Measurements from ENCODE around the gene CYBA. TPM values are rescaled to one million over a fixed set of nuclear protein-coding genes. Genes with fewer than 3 reads are reported as not detected.

Gene CYBA
- total and polyA plus RNA-seq, 2 of the 13 experiments (the other 11 are each of a cell fraction or from before 2014, with no cell fraction given): 196 to 250 TPM

DNA sequence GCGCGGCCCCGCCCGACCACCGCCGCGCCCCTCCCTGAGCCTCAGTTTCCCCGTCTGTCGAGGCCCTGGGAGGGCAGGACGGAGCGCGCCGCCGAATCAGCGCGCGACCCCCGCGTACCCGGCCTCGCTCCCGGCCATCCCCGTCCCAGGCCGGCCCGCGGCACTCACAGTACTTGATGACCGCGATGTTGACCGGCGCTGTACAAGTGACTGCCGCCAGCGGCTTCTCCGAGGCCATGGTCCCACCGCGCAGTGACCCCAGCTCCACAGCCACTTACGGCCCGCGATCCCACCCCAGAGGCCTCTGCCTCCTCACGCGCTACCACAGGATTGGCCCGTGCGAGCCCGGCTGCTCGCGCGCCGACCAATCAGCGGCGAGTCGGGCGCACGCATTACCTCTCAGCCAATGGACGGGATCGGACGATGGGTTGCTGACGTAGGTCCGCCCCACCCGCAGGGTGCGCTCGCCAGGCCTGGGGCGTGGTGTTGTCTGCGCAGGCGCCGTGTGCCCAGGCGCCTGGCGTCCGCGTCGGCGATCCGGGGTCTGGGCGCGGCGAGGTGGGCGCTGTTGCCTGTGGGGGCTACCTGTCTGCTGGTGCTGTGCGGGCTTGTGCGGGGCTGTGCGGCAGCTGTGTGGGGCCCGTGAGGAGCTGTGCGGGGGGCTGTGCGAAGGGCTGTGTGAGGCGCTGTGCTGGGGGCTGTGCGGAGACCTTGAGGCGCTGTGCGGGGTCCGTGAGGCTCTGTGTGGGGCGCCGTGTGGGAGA is 12.2 kb upstream of the CYBA start, which contains the start of gene MVD (continued):
- TF ChIP-seq HMGXB3 (CRISPR knock-in tag; IDR thresholded peaks at IDR 0.05; ENCODE audit: borderline replicate concordance) (peak; percentile 95), PHF21A (CRISPR knock-in tag; IDR thresholded peaks at IDR 0.05) (peak; percentile 87), NR2F6 (IDR thresholded peaks at IDR 0.05) (no peak; the same call in 1 of the 2 replicates), NR2F6 (CRISPR knock-in tag; IDR thresholded peaks at IDR 0.05) (peak; percentile 67), SOX6 (IDR thresholded peaks at IDR 0.05) (no peak), SOX6 (CRISPR knock-in tag; IDR thresholded peaks at IDR 0.05) (peak; percentile 66), SMARCC2 (IDR thresholded peaks at IDR 0.05) (no peak), ETV5 (CRISPR knock-in tag; IDR thresholded peaks at IDR 0.05; ENCODE audit: borderline replicate concordance) (peak; percentile 31), GMEB1 (CRISPR knock-in tag; IDR thresholded peaks at IDR 0.05; ENCODE audit: borderline replicate concordance) (peak; percentile 98), FIP1L1 (IDR thresholded peaks at IDR 0.05; ENCODE audit: borderline replicate concordance, insufficient read depth, low read depth, low read length) (no peak), GATAD1 (CRISPR knock-in tag; IDR thresholded peaks at IDR 0.05) (peak; percentile 91), PRPF4 (IDR thresholded peaks at IDR 0.05; ENCODE audit: low read depth, low read length, poor library complexity, severe bottlenecking) (no peak), ZNF607 (CRISPR knock-in tag; IDR thresholded peaks at IDR 0.05; ENCODE audit: borderline replicate concordance) (peak; percentile 90; the same call in 1 of the 2 replicates), ZNF713 (CRISPR knock-in tag; IDR thresholded peaks at IDR 0.05) (peak; percentile 57; the same call in 1 of the 2 replicates)
- TF ChIP-seq, protein P1, sequence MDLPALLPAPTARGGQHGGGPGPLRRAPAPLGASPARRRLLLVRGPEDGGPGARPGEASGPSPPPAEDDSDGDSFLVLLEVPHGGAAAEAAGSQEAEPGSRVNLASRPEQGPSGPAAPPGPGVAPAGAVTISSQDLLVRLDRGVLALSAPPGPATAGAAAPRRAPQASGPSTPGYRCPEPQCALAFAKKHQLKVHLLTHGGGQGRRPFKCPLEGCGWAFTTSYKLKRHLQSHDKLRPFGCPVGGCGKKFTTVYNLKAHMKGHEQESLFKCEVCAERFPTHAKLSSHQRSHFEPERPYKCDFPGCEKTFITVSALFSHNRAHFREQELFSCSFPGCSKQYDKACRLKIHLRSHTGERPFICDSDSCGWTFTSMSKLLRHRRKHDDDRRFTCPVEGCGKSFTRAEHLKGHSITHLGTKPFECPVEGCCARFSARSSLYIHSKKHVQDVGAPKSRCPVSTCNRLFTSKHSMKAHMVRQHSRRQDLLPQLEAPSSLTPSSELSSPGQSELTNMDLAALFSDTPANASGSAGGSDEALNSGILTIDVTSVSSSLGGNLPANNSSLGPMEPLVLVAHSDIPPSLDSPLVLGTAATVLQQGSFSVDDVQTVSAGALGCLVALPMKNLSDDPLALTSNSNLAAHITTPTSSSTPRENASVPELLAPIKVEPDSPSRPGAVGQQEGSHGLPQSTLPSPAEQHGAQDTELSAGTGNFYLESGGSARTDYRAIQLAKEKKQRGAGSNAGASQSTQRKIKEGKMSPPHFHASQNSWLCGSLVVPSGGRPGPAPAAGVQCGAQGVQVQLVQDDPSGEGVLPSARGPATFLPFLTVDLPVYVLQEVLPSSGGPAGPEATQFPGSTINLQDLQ (CRISPR knock-in tag; IDR thresholded peaks at IDR 0.05): no peak
- TF ChIP-seq, protein P2, sequence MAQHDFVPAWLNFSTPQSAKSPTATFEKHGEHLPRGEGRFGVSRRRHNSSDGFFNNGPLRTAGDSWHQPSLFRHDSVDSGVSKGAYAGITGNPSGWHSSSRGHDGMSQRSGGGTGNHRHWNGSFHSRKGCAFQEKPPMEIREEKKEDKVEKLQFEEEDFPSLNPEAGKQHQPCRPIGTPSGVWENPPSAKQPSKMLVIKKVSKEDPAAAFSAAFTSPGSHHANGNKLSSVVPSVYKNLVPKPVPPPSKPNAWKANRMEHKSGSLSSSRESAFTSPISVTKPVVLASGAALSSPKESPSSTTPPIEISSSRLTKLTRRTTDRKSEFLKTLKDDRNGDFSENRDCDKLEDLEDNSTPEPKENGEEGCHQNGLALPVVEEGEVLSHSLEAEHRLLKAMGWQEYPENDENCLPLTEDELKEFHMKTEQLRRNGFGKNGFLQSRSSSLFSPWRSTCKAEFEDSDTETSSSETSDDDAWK (CRISPR knock-in tag; IDR thresholded peaks at IDR 0.05): no peak
- TF ChIP-seq, protein P3, sequence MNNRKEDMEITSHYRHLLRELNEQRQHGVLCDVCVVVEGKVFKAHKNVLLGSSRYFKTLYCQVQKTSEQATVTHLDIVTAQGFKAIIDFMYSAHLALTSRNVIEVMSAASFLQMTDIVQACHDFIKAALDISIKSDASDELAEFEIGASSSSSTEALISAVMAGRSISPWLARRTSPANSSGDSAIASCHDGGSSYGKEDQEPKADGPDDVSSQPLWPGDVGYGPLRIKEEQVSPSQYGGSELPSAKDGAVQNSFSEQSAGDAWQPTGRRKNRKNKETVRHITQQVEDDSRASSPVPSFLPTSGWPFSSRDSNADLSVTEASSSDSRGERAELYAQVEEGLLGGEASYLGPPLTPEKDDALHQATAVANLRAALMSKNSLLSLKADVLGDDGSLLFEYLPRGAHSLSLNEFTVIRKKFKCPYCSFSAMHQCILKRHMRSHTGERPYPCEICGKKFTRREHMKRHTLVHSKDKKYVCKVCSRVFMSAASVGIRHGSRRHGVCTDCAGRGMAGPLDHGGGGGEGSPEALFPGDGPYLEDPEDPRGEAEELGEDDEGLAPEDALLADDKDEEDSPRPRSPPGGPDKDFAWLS (CRISPR knock-in tag; IDR thresholded peaks at IDR 0.05; ENCODE audit: borderline replicate concordance): 0 out of 2 replicates have a peak, but pooled peaks have one; percentile 72
